Osteoblast (primary cell): ENCODE measurements around the gene VENTX. TPM values are rescaled to one million over a fixed set of nuclear protein-coding genes. Genes with fewer than 3 reads are reported as not detected.

Source experiments
- DNase-seq: peaks from one replicate; pipeline ENCODE4 v3.0.0; 2011; ENCODE audit warnings: low spot score, mixed read lengths; ENCODE audit not compliant: insufficient read length; ENCODE audit errors: missing footprints
- H2AFZ ChIP-seq: 2 replicates; pipeline ENCODE4 v1.6.0; 2011; ENCODE audit warnings: mild to moderate bottlenecking, low read length
- H3K27ac ChIP-seq: 2 replicates; pipeline ENCODE4 v1.5.1; 2011; ENCODE audit warnings: mild to moderate bottlenecking, low read depth, low read length, moderate library complexity
- H3K27me3 ChIP-seq: 2 replicates; pipeline ENCODE4 v1.6.0; 2012; ENCODE audit warnings: mild to moderate bottlenecking, control low read depth, inconsistent platforms, low read length, moderate library complexity; ENCODE audit not compliant: insufficient read depth
- H3K36me3 ChIP-seq: 2 replicates; pipeline ENCODE4 v1.5.1; 2011; ENCODE audit warnings: mild to moderate bottlenecking, low read length, control low read depth, moderate library complexity; ENCODE audit not compliant: insufficient read depth
- H3K4me1 ChIP-seq: 2 replicates; pipeline ENCODE4 v1.5.1; 2011; ENCODE audit warnings: mild to moderate bottlenecking, low read length, control low read depth, moderate library complexity; ENCODE audit not compliant: insufficient read depth
- H3K4me2 ChIP-seq: 2 replicates; pipeline ENCODE4 v1.6.0; 2011; ENCODE audit warnings: mild to moderate bottlenecking, low read length; ENCODE audit not compliant: insufficient read depth
- H3K4me3 ChIP-seq: fragments of 200-600 bp; sonication (generic); 3 replicates; pipeline ENCODE4 v1.5.1; 2012; ENCODE audit warnings: mild to moderate bottlenecking, low read length, inconsistent platforms; ENCODE audit not compliant: insufficient read depth
- H3K79me2 ChIP-seq: 2 replicates; pipeline ENCODE4 v1.6.0; 2012; ENCODE audit warnings: mild to moderate bottlenecking, low read length, control low read depth, inconsistent platforms; ENCODE audit not compliant: insufficient read depth
- H3K9me3 ChIP-seq: 2 replicates; pipeline ENCODE4 v1.5.1; 2011; ENCODE audit warnings: low read depth, low read length, control low read depth
- H4K20me1 ChIP-seq: 2 replicates; pipeline ENCODE4 v1.6.0; 2012; ENCODE audit warnings: mild to moderate bottlenecking, low read length, control low read depth; ENCODE audit not compliant: insufficient read depth
- CTCF ChIP-seq: IDR thresholded peaks from 2 replicates; pipeline ENCODE4 v1.5.1; 2011; ENCODE audit warnings: mild to moderate bottlenecking, low read depth, low read length, moderate library complexity; ENCODE audit errors: extremely low read depth
- total RNA-seq: library from RNA; depleted of rRNA; stranded (reverse); fragments of >200 nt; gene quantifications from 2 replicates; pipeline ENCODE4 v1.2.3, GENCODE V29; 2012

VENTX gene
- total RNA-seq, 1 donor, result not detected

GRCh38 chr10:133195096-133195495, 42.6 kb upstream of the VENTX start:
- H3K36me3 ChIP-seq, result no peaks in the 10 kb centered on the region
- no peak overlapping the region for H3K4me3 ChIP-seq
- H2AFZ ChIP-seq, result no peak overlapping the region
- H3K79me2 ChIP-seq, result no peaks in the 10 kb centered on the region
- no peaks in the 10 kb centered on the region for H3K27me3 ChIP-seq
- H3K4me2 ChIP-seq, result no peak overlapping the region
- H3K27ac ChIP-seq, result no peak overlapping the region
- no peaks in the 10 kb centered on the region for H3K9me3 ChIP-seq
- no peak for TF ChIP-seq CTCF
- no peaks in the 10 kb centered on the region for H4K20me1 ChIP-seq
- DNase-seq, result no peak
- H3K4me1 ChIP-seq, result no peaks in the 10 kb centered on the region

GRCh38 chr10:133195611-133196010, 42.0 kb upstream of the VENTX start:
- Histone ChIP-seq H3K4me1 (no peaks in the 10 kb centered on the region), H3K4me3 (no peak overlapping the region), H3K9me3 (no peaks in the 10 kb centered on the region), H4K20me1 (no peaks in the 10 kb centered on the region), H3K36me3 (no peaks in the 10 kb centered on the region), H3K27ac (no peak overlapping the region), H2AFZ (no peak overlapping the region), H3K27me3 (no peaks in the 10 kb centered on the region), H3K79me2 (no peaks in the 10 kb centered on the region), H3K4me2 (no peak overlapping the region)
- no peak for DNase-seq
- no peak for TF ChIP-seq CTCF

GRCh38 chr10:133196221-133196915, 41.3 kb upstream of the VENTX start:
- Histone ChIP-seq H3K4me1 (no peaks in the 10 kb centered on the region), H3K36me3 (no peaks in the 10 kb centered on the region), H2AFZ (no peak overlapping the region), H3K9me3 (no peaks in the 10 kb centered on the region), H3K4me3 (no peak overlapping the region), H3K27ac (no peak overlapping the region), H4K20me1 (no peaks in the 10 kb centered on the region), H3K27me3 (no peaks in the 10 kb centered on the region), H3K4me2 (no peak overlapping the region), H3K79me2 (no peaks in the 10 kb centered on the region)
- no peak for DNase-seq
- no peak for TF ChIP-seq CTCF

DNA sequence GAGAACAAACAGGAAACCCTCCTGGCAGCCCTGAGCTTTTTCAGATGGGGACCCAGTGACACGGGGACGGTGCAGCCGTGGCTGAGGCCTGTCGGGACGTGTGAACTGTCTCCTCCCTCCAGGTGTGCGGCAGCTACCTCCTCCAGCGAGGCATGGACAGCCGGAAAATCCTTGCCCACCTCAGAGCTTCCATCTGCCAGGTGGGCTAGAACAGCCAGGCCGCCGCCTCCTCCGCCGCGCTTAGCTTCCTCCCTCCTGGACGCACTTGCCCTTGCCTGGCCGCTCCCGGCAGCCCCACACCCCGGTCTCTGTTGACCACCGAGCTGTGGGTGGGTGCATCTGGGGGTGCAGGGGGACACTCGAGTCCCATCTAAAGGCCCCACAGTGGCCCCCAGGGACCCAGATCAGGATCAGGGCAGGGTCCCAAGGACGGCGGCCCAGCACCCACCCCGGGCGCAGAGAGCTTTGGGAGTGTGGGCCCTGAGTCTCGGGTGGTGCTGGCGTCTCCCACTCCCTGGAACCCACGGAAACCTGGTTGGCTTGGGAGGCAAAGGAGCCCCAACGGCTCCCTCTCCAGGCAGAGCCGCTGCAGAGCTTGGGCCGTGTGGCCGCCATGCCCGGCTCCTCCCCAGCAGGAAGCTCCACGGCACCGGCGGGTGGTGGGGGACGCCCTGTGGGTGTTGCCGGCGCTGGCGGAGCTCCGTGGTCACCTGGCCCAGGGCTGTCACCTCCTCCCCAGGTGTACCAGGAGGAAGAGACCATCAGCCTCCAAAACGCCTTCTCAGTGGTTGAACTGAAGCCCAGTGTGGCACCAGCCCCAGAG, 40.5 kb upstream of the VENTX start:
- no peaks in the 10 kb centered on the region for H3K4me1 ChIP-seq
- H4K20me1 ChIP-seq, result no peaks in the 10 kb centered on the region
- H2AFZ ChIP-seq, result no peak overlapping the region
- H3K4me2 ChIP-seq, result no peak overlapping the region
- no peak overlapping the region for H3K4me3 ChIP-seq
- no peak for DNase-seq
- TF ChIP-seq CTCF, result no peak
- H3K36me3 ChIP-seq, result no peaks in the 10 kb centered on the region
- H3K27ac ChIP-seq, result no peak overlapping the region
- no peaks in the 10 kb centered on the region for H3K79me2 ChIP-seq
- no peaks in the 10 kb centered on the region for H3K27me3 ChIP-seq
- no peaks in the 10 kb centered on the region for H3K9me3 ChIP-seq
